ENCODE results near the gene RAD9A. TPM values are rescaled to one million over a fixed set of nuclear protein-coding genes. Genes with fewer than 3 reads are reported as not detected.
A peak's percentile ranks its signal among the peaks of the same experiment; 100 is the strongest.

RAD9A gene
- total and polyA plus RNA-seq, 9 of the 15 experiments (the other 6 are each of a cell fraction or from before 2014, with no cell fraction given): 1.4 to 41.2 (median 16.1) TPM

- TF ChIP-seq ZNF511 (CRISPR knock-in tag; IDR thresholded peaks at IDR 0.05) (0 out of 2 replicates have a peak, but pooled peaks have one; percentile 20), CEBPB (tag; IDR thresholded peaks at IDR 0.05) (no peak), MTA3 (IDR thresholded peaks at IDR 0.05; ENCODE audit: borderline replicate concordance) (0 out of 2 replicates have a peak, but pooled peaks have one; percentile 23), XRCC4 (IDR thresholded peaks at IDR 0.05; ENCODE audit: extremely low read depth, insufficient read depth, insufficient read length) (no peak), CHD2 (IDR thresholded peaks at IDR 0.05; ENCODE audit: low read depth, low read length) (peak; percentile 26; the same call in 1 of the 2 replicates), GABPB1 (CRISPR knock-in tag; IDR thresholded peaks at IDR 0.05) (peak; percentile 57)
Measured at GRCh38 chr11:67400942-67401494, 9.2 kb downstream of the RAD9A start (continued).

GRCh38 chr11:67401495-67402191 is 9.9 kb downstream of the RAD9A start, which contains the start of gene PPP1CA:
TSS of gene PPP1CA (minus strand) at chr11:67401858. CDS start at chr11:67401782, 76 bp downstream.
- H3K4me2 ChIP-seq (ENCODE audit: insufficient read depth, low read length): peak within 1 kb of the TSS; percentile 84
- H3K27me3 ChIP-seq (ENCODE audit: control insufficient read depth in 2 of 2, insufficient read depth in 2 of 2, low read length in 2 of 2): no peaks in the 10 kb centered on the region
- peaks cover 23% of the 10 kb centered on the region for H3K79me2 ChIP-seq (ENCODE audit: control insufficient read depth, insufficient read depth, low read length)
- peak within 1 kb of the TSS; percentile 92 for H2AFZ ChIP-seq (ENCODE audit: low read depth, low read length)
- POLR2A ChIA-PET: interaction anchor here (0.5 to 2.2 kb wide), 22 partner anchors 10 to 385 kb away, joined by 3 to 19 read pairs (median 4); partner anchors contain the start of genes AIP, CDK2AP2, GSTP1 and RAD9A
- H3K9ac ChIP-seq (ENCODE audit: insufficient read depth in 1 of 2, low read depth in 2 of 2, low read length in 2 of 2): peak within 1 kb of the TSS; percentile 95 to 96
- ATAC-seq (peak; percentile 89), DNase-seq (ENCODE audit: extremely low read depth in 1 of 4, low spot score in 3 of 4) (peak; percentile 90 to 99 (median 98)), FAIRE-seq (peak; percentile 92)
- H3K4me3 ChIP-seq: peak within 1 kb of the TSS; percentile 91
- in situ Hi-C loops (cut with MboI) (no loop called here), intact Hi-C loops (cut with micrococcal nuclease) (loop anchor here (1.0 to 5.0 kb wide), 4 partner anchors 68 to 181 kb away; partner anchors contain the start of genes AIP, GSTP1 and TMEM134)
- 0% methylated on average over 3 of the region's 73 CpGs for WGBS (ENCODE audit: insufficient coverage, low coverage, missing lambda C conversion rate)
- peaks cover 26 to 88% of the 10 kb centered on the region in 2 experiments for H3K4me1 ChIP-seq (replicated peaks in 1 of 2; ENCODE audit: control insufficient read depth in 2 of 2, insufficient read depth in 2 of 2, low read length in 2 of 2)
- CTCF ChIA-PET (ENCODE audit: low intra/inter-chr PET ratio): interaction anchor here (0.7 to 1.2 kb wide), 5 partner anchors 27 to 357 kb away, joined by 3 to 13 read pairs (median 3); partner anchors contain the start of genes PITPNM1, RPS6KB2 and TMEM134
- H3K27ac ChIP-seq (ENCODE audit: extremely low read depth, low read depth, low read length): peak within 1 kb of the TSS; percentile 97
- peaks cover 40% of the 10 kb centered on the region for H3K36me3 ChIP-seq (ENCODE audit: control insufficient read depth, insufficient read depth, low read length)
- H3K9me3 ChIP-seq (replicated peaks; ENCODE audit: control insufficient read depth, insufficient read depth, low read depth, low read length): no peaks in the 10 kb centered on the region
- H3K9me1 ChIP-seq (ENCODE audit: control insufficient read depth, insufficient read depth, low read length): no peaks in the 10 kb centered on the region
- no TSS peak for BruUV-seq (replicated peaks)
- 0 out of 2 replicates have a peak, but pooled peaks cover 4% of the 10 kb centered on the region for H4K20me1 ChIP-seq (replicated peaks; ENCODE audit: control insufficient read depth, insufficient read depth, low read length)
- TF ChIP-seq STAT6 (CRISPR knock-in tag; IDR thresholded peaks at IDR 0.05) (no peak), PRMT5 (CRISPR knock-in tag; IDR thresholded peaks at IDR 0.05) (no peak), ZNF830 (CRISPR knock-in tag; IDR thresholded peaks at IDR 0.05) (no peak), CHD4 (IDR thresholded peaks at IDR 0.05; ENCODE audit: insufficient read depth, insufficient replicate concordance, low read depth, low read length, poor library complexity, severe bottlenecking) (no peak), SMAD4 (CRISPR knock-in tag; conservative IDR thresholded peaks at IDR 0.05) (peak; percentile 62), GABPA (tag; conservative IDR thresholded peaks at IDR 0.05; ENCODE audit: low read depth) (peak; percentile 94), SMARCC2 (IDR thresholded peaks at IDR 0.05; ENCODE audit: low read depth) (no peak), NR4A1 (CRISPR knock-in tag; IDR thresholded peaks at IDR 0.05) (no peak), NR4A1 (tag; IDR thresholded peaks at IDR 0.05) (no peak), SRSF3 (IDR thresholded peaks at IDR 0.05; ENCODE audit: insufficient read depth, low read length) (no peak), ETV5 (CRISPR knock-in tag; IDR thresholded peaks at IDR 0.05; ENCODE audit: low read depth) (peak; percentile 56; the same call in 1 of the 2 replicates)
